Type B pancreatic cell (in vitro differentiated cells): Measurements from ENCODE around the gene SATB1. TPM values are rescaled to one million over a fixed set of nuclear protein-coding genes. Genes with fewer than 3 reads are reported as not detected.

ENCODE experiments used
- DNase-seq: peaks from one replicate; pipeline ENCODE4 v3.0.0; 2021; ENCODE audit warnings: mixed read lengths; ENCODE audit not compliant: unreplicated experiment; ENCODE audit errors: extremely low spot score
- H3K27ac Mint-ChIP-seq: 2 replicates; pipeline ENCODE4 v1.8.0; 2021; ENCODE audit warnings: mild to moderate bottlenecking, mixed read lengths
- H3K27me3 Mint-ChIP-seq: 2 replicates; pipeline ENCODE4 v1.8.0; 2021; ENCODE audit warnings: mixed read lengths
- H3K36me3 Mint-ChIP-seq: 2 replicates; pipeline ENCODE4 v1.8.0; 2021; ENCODE audit warnings: mixed read lengths
- H3K4me1 Mint-ChIP-seq: one replicate; pipeline ENCODE4 v1.8.0; 2021; ENCODE audit warnings: mixed read lengths; ENCODE audit not compliant: unreplicated experiment
- H3K4me3 Mint-ChIP-seq: 2 replicates; pipeline ENCODE4 v1.8.0; 2021; ENCODE audit warnings: mild to moderate bottlenecking, mixed read lengths
- H3K9me3 Mint-ChIP-seq: 2 replicates; pipeline ENCODE4 v1.8.0; 2021; ENCODE audit warnings: mixed read lengths
- CTCF ChIP-seq: fragments of 200-600 bp; sonication (generic); conservative IDR thresholded peaks from 2 replicates; pipeline ENCODE4 v1.5.0; 2021; ENCODE audit warnings: antibody characterized with exemption, mild to moderate bottlenecking
- total RNA-seq: library from RNA; stranded (reverse); gene quantifications from 2 replicates; pipeline ENCODE4 v1.2.1, GENCODE V29; 2021; ENCODE audit warnings: low replicate concordance

The SATB1 gene
- total RNA-seq, 1 donor from 2014 or later, result 39.9 TPM

- H3K27ac Mint-ChIP-seq, result no peak overlapping the region
- no peaks in the 10 kb centered on the region for H3K4me1 Mint-ChIP-seq
- no peaks in the 10 kb centered on the region for H3K27me3 Mint-ChIP-seq
- no peak overlapping the region for H3K4me3 Mint-ChIP-seq
- H3K9me3 Mint-ChIP-seq, result no peaks in the 10 kb centered on the region
- TF ChIP-seq CTCF, result no peak
- peaks cover 15% of the 10 kb centered on the region for H3K36me3 Mint-ChIP-seq
- no peak for DNase-seq
Observed at GRCh38 chr3:18405141-18405540, 20.0 kb downstream of the SATB1 start.

- DNase-seq, result no peak
- Mint-ChIP-seq H3K9me3 (no peaks in the 10 kb centered on the region), H3K36me3 (peaks cover 12% of the 10 kb centered on the region), H3K27ac (peak overlapping the region; percentile 3), H3K27me3 (no peaks in the 10 kb centered on the region), H3K4me1 (no peaks in the 10 kb centered on the region), H3K4me3 (peak overlapping the region; percentile 6)
- no peak for TF ChIP-seq CTCF
Observed at GRCh38 chr3:18403061-18403460, 22.1 kb downstream of the SATB1 start.

- no peak for TF ChIP-seq CTCF
- Mint-ChIP-seq H3K9me3 (no peaks in the 10 kb centered on the region), H3K36me3 (peaks cover 8% of the 10 kb centered on the region), H3K4me1 (no peaks in the 10 kb centered on the region), H3K4me3 (no peak overlapping the region), H3K27ac (peak overlapping the region; percentile 3), H3K27me3 (no peaks in the 10 kb centered on the region)
- no peak for DNase-seq
Observed at GRCh38 chr3:18402239-18402799, 22.8 kb downstream of the SATB1 start.

GRCh38 chr3:18401300-18401961 is 23.7 kb downstream of the SATB1 start:
- DNase-seq, result no peak
- Mint-ChIP-seq H3K27ac (no peak overlapping the region), H3K4me1 (no peaks in the 10 kb centered on the region), H3K27me3 (no peaks in the 10 kb centered on the region), H3K9me3 (no peaks in the 10 kb centered on the region), H3K36me3 (peaks cover 4% of the 10 kb centered on the region), H3K4me3 (no peak overlapping the region)
- TF ChIP-seq CTCF, result no peak

- peak overlapping the region; percentile 42 for H3K4me3 Mint-ChIP-seq
- no peaks in the 10 kb centered on the region for H3K4me1 Mint-ChIP-seq
- H3K27ac Mint-ChIP-seq, result no peak overlapping the region
- DNase-seq, result no peak
- H3K9me3 Mint-ChIP-seq, result no peaks in the 10 kb centered on the region
- no peaks in the 10 kb centered on the region for H3K27me3 Mint-ChIP-seq
- peaks cover 15% of the 10 kb centered on the region for H3K36me3 Mint-ChIP-seq
- no peak for TF ChIP-seq CTCF
Observed at GRCh38 chr3:18398448-18398847, 26.7 kb downstream of the SATB1 start.
